Endothelial cell of umbilical vein (primary cell): ENCODE data around the gene ZNF440. TPM values are rescaled to one million over a fixed set of nuclear protein-coding genes. Genes with fewer than 3 reads are reported as not detected.

ENCODE experiments used
- BruUV-seq: library from RNA; stranded (reverse); fragments of 400-500 nt; replicated peaks from 2 replicates; lab custom pipeline; 2021; lab: Mats Ljungman, UMichigan
- CTCF ChIA-PET: fragments of 300-600, 350-600 bp; sonication (Branson Sonifier 250); formaldehyde crosslinking; loops from one replicate; lab custom pipeline; 2021; ENCODE audit warnings: antibody characterized with exemption, inconsistent platforms; lab: Charles Lee
- POLR2A ChIA-PET: fragments of 300-600, 350-600 bp; sonication (Branson Sonifier 250); formaldehyde crosslinking; loops from one replicate; lab custom pipeline; 2021; ENCODE audit warnings: antibody characterized with exemption, inconsistent platforms; lab: Charles Lee
- DNase-seq: peaks from one replicate; pipeline ENCODE4 v3.0.0-alpha.2; 2011; ENCODE audit warnings: low read depth, low spot score
- FAIRE-seq: peaks from 2 replicates; lab custom pipeline; 2011; peaks lifted over from hg19 to GRCh38; lab: Jason Lieb, UNC
- H2AFZ ChIP-seq: 2 replicates; pipeline ENCODE4 v1.6.0; 2012; ENCODE audit warnings: low read depth, low read length, control low read depth, inconsistent platforms
- H3K27ac ChIP-seq: 2 replicates; pipeline ENCODE4 v1.5.1; 2011; ENCODE audit warnings: low read depth, mild to moderate bottlenecking, control low read depth, low read length, moderate library complexity; ENCODE audit not compliant: insufficient read depth
- H3K27me3 ChIP-seq, 2 experiments: 2 replicates each; pipeline versions ENCODE4 v1.6.0 to v1.6.1; 2011; ENCODE audit warnings: low read length in 2 of 2, mixed read lengths in 1 of 2; ENCODE audit not compliant: control insufficient read depth in 2 of 2, insufficient read depth in 2 of 2
- H3K36me3 ChIP-seq, 2 experiments: 2 replicates in 1 of 2; 3 replicates in 1 of 2; pipeline ENCODE4 v1.5.1; 2011; ENCODE audit warnings: low read length in 2 of 2, mild to moderate bottlenecking in 1 of 2, moderate library complexity in 1 of 2; ENCODE audit not compliant: control insufficient read depth in 2 of 2, insufficient read depth in 2 of 2; ENCODE audit errors: extremely low read depth in 1 of 2
- H3K4me1 ChIP-seq: 3 replicates; pipeline ENCODE4 v1.5.1; 2011; ENCODE audit warnings: mild to moderate bottlenecking, low read length; ENCODE audit not compliant: control insufficient read depth, insufficient read depth; ENCODE audit errors: extremely low read depth
- H3K4me2 ChIP-seq: 2 replicates; pipeline ENCODE4 v1.6.1; 2011; ENCODE audit warnings: low read length, control low read depth, mixed read lengths; ENCODE audit not compliant: insufficient read depth
- H3K4me3 ChIP-seq, 3 experiments: fragments of 200-600 bp in 1 of 3; sonication (generic), shearing (Covaris generic) in 1 of 3; replicated peaks in 1 of 3; 2 replicates each; pipeline ENCODE4 v1.5.1; 2011 to 2016; ENCODE audit warnings: control low read depth in 3 of 3, low read length in 3 of 3, mild to moderate bottlenecking in 2 of 3, inconsistent platforms in 1 of 3, low read depth in 1 of 3, moderate library complexity in 1 of 3; ENCODE audit not compliant: insufficient read depth in 1 of 3
- H3K79me2 ChIP-seq: 2 replicates; pipeline ENCODE4 v1.6.0; 2012; ENCODE audit warnings: low read length, inconsistent platforms; ENCODE audit not compliant: control insufficient read depth, insufficient read depth
- H3K9ac ChIP-seq: replicated peaks from 2 replicates; pipeline ENCODE3; 2011; ENCODE audit warnings: low read length, control low read depth; ENCODE audit not compliant: insufficient read depth; ENCODE audit errors: extremely low read depth
- H3K9me1 ChIP-seq: replicated peaks from 3 replicates; pipeline ENCODE4 v1.6.0; 2011; ENCODE audit warnings: mild to moderate bottlenecking, low read length; ENCODE audit not compliant: control insufficient read depth, insufficient read depth; ENCODE audit errors: extremely low read depth
- H3K9me3 ChIP-seq: replicated peaks from 2 replicates; pipeline ENCODE4 v1.5.1; 2012; ENCODE audit warnings: low read length, inconsistent platforms; ENCODE audit not compliant: control insufficient read depth, insufficient read depth
- H4K20me1 ChIP-seq: replicated peaks from 2 replicates; pipeline ENCODE3; 2011; ENCODE audit warnings: mild to moderate bottlenecking, low read length; ENCODE audit not compliant: control insufficient read depth, insufficient read depth; ENCODE audit errors: extremely low read depth
- CTCF ChIP-seq, 2 donors: IDR thresholded peaks; 1 replicate in 1 of 2; 2 replicates in 1 of 2; pipeline ENCODE4 v1.5.1; 2011; ENCODE audit warnings: low read length in 2 of 2, mild to moderate bottlenecking in 2 of 2, moderate library complexity in 2 of 2, control low read depth in 1 of 2, inconsistent platforms in 1 of 2, low read depth in 1 of 2; ENCODE audit not compliant: insufficient read depth in 1 of 2; ENCODE audit errors: extremely low read depth in 1 of 2
- EZH2 ChIP-seq: IDR thresholded peaks from 2 replicates; pipeline ENCODE4 v1.6.1; 2012; ENCODE audit warnings: borderline replicate concordance, low read depth, mild to moderate bottlenecking, moderate library complexity, low read length, inconsistent platforms; ENCODE audit not compliant: severe bottlenecking
- FOS ChIP-seq: IDR thresholded peaks from 2 replicates; pipeline ENCODE4 v1.6.1; 2011; ENCODE audit warnings: mild to moderate bottlenecking, low read length, moderate library complexity, borderline replicate concordance; ENCODE audit not compliant: insufficient read depth
- GATA2 ChIP-seq: IDR thresholded peaks from 2 replicates; pipeline ENCODE4 v1.7.0; 2011; ENCODE audit warnings: low read depth, mild to moderate bottlenecking, moderate library complexity, mixed read lengths, low read length; ENCODE audit not compliant: insufficient read length, insufficient read depth
- JUN ChIP-seq: IDR thresholded peaks from 2 replicates; pipeline ENCODE4 v1.6.1; 2011; ENCODE audit warnings: borderline replicate concordance, low read depth; ENCODE audit not compliant: insufficient read length, insufficient read depth
- MAX ChIP-seq: IDR thresholded peaks from 2 replicates; pipeline ENCODE4 v1.6.1; 2011; ENCODE audit not compliant: insufficient read depth, insufficient read length
- MYC ChIP-seq: IDR thresholded peaks from one replicate; pipeline ENCODE4 v1.6.1; 2011; ENCODE audit warnings: mild to moderate bottlenecking, low read depth, low read length
- POLR2A ChIP-seq: IDR thresholded peaks from 2 replicates; pipeline ENCODE4 v1.6.1; 2012; ENCODE audit warnings: low read depth, mild to moderate bottlenecking, control low read depth, low read length
- POLR2AphosphoS5 ChIP-seq: IDR thresholded peaks from 2 replicates; pipeline ENCODE4 v1.6.1; 2012; ENCODE audit warnings: low read depth, mild to moderate bottlenecking, control low read depth, low read length, moderate library complexity; ENCODE audit not compliant: insufficient read depth
- dilution Hi-C: fragments of 300-500 bp; cut with MboI; formaldehyde crosslinking; loops from one replicate; pipeline ENCODE4 v1.15.0; 2019; ENCODE audit warnings: low sequenced_read_pairs; ENCODE audit not compliant: extremely low pct_ligation_motif_present
- intact Hi-C: fragments of 100-400 bp; cut with micrococcal nuclease; formaldehyde crosslinking; loops from one replicate; pipeline ENCODE4 v1.10.0; 2022
- polyA plus RNA-seq, 4 experiments: library from polyadenylated mRNA; depleted of rRNA in 3 of 4; stranded (reverse) in 3 of 4; unstranded in 1 of 4; fragments of >200 nt; gene quantifications; 2 replicates each; pipeline versions ENCODE4 v1.2.1 to v1.2.3, GENCODE V29; 2011 to 2012; ENCODE audit warnings: missing spikeins in 1 of 4
- total RNA-seq: library from RNA; stranded (reverse); gene quantifications from 2 replicates; pipeline ENCODE4 v1.2.3, GENCODE V29; 2021

ZNF440 gene
- total and polyA plus RNA-seq, 2 donors (not counting 3 experiments of a cell fraction or from before 2014, with no cell fraction given): 2.2 to 13.3 TPM

GRCh38 chr19:11766597-11767591 lies 47.2 kb upstream of the ZNF440 start, which contains the start of gene ZNF441:
Gene ZNF441, plus strand, starts transcription at chr19:11767000. Its CDS starts 194 bp downstream, at chr19:11767194.
- Histone ChIP-seq H3K9me1 (no peaks in the 10 kb centered on the region), H3K4me1 (peaks cover 6% of the 10 kb centered on the region), H2AFZ (peak within 1 kb of the TSS; percentile 97), H4K20me1 (no peaks in the 10 kb centered on the region), H3K79me2 (no peaks in the 10 kb centered on the region), H3K4me3 (peak within 1 kb of the TSS; percentile 46 to 88 (median 71)), H3K36me3 (no peaks in the 10 kb centered on the region), H3K27ac (peak within 1 kb of the TSS; percentile 65), H3K27me3 (no peaks in the 10 kb centered on the region), H3K4me2 (peak within 1 kb of the TSS; percentile 73), H3K9me3 (no peaks in the 10 kb centered on the region), H3K9ac (peak within 1 kb of the TSS; percentile 71)
- peak; percentile 95 for DNase-seq
- dilution Hi-C loops (no loop called here), intact Hi-C loops (loop anchor here (1.0 to 2.0 kb wide), 3 partner anchors 28 to 158 kb away; partner anchors contain the start of gene ZNF700)
- TF ChIP-seq POLR2A (peak; percentile 69), CTCF (IDR thresholded peaks at IDR 0.05; ENCODE audit: extremely low read depth in 1 of 2, insufficient read depth in 1 of 2, low read depth in 1 of 2, low read length in 2 of 2) (no peak), GATA2 (no peak), POLR2AphosphoS5 (peak; percentile 62), MYC (no peak), JUN (no peak), EZH2 (no peak), FOS (no peak), MAX (no peak)
- CTCF ChIA-PET: interaction anchor here (1.0 to 1.7 kb wide), 6 partner anchors 25 to 94 kb away, joined by 3 to 13 read pairs (median 3); partner anchors contain the start of gene ZNF491
- FAIRE-seq: peak; percentile 96
- no TSS peak for BruUV-seq
- POLR2A ChIA-PET: no interaction called here
